Measurements from ENCODE around the gene LCTL. TPM values are rescaled to one million over a fixed set of nuclear protein-coding genes. Genes with fewer than 3 reads are reported as not detected.

The LCTL gene, protein sequence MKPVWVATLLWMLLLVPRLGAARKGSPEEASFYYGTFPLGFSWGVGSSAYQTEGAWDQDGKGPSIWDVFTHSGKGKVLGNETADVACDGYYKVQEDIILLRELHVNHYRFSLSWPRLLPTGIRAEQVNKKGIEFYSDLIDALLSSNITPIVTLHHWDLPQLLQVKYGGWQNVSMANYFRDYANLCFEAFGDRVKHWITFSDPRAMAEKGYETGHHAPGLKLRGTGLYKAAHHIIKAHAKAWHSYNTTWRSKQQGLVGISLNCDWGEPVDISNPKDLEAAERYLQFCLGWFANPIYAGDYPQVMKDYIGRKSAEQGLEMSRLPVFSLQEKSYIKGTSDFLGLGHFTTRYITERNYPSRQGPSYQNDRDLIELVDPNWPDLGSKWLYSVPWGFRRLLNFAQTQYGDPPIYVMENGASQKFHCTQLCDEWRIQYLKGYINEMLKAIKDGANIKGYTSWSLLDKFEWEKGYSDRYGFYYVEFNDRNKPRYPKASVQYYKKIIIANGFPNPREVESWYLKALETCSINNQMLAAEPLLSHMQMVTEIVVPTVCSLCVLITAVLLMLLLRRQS
- under 1 TPM in 1 of 4 donors, not detected in 3; 0.24 TPM for polyA plus RNA-seq
- long read RNA-seq, donor 1 = 0 reads
- long read RNA-seq, donor 2 = 0 reads
- long read RNA-seq, donor 3 = 0 reads
- long read RNA-seq, donor 4 = 0 reads
- long read RNA-seq, donor 5 = 0 reads
- long read RNA-seq, donor 6 = 0 reads
- long read RNA-seq, donor 7 = 0 reads
- long read RNA-seq, donor 8 = 0 reads
- long read RNA-seq, donor 9 = 0 reads
- long read RNA-seq, donor 10 = 0 reads

DNA sequence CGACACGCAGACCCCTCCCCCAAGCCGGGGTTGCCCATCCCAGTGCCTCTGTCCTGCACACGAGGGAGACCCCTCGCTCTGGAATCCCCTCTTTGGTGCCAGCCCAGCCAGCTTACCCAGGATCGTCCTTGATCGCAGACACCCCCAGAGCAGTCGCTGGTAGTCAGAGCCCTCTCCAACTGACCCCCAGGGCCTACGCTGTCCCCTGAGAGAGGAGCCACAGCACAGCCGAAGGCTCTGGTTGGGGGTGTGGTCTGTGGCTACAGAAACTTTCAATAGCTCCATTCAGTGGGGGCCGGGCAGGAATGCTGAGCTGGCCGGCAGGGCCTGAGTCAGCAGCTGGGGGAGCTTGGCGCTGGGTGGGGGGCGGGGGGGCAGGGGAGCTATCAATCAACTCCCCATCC lies at the start of gene LCTL:
Gene LCTL, minus strand, starts transcription at position 258 of the 404 bp plus-strand sequence. CDS start 633 bp downstream, outside the sequence.
- FAIRE-seq (no peak), DNase-seq (no peak)
- Histone ChIP-seq H3K4me3 (ENCODE audit: low read depth in 1 of 3, low read length in 3 of 3) (no peak within 1 kb of the TSS), H3K36me3 (ENCODE audit: control insufficient read depth in 3 of 3, insufficient read depth in 2 of 3, low read depth in 1 of 3, low read length in 3 of 3) (no peaks in the 10 kb centered on the region), H3K27ac (ENCODE audit: low read depth in 1 of 3, low read length in 2 of 3) (no peak within 1 kb of the TSS), H3K4me1 (ENCODE audit: control insufficient read depth in 3 of 3, insufficient read depth in 2 of 3, low read depth in 1 of 3, low read length in 2 of 3) (no peaks in the 10 kb centered on the region), H3K9me3 (ENCODE audit: control insufficient read depth in 2 of 2, insufficient read depth in 1 of 2, low read depth in 1 of 2, low read length in 1 of 2) (no peaks in the 10 kb centered on the region), H3K27me3 (ENCODE audit: control insufficient read depth in 3 of 3, insufficient read depth in 3 of 3, low read length in 3 of 3) (no peaks in the 10 kb centered on the region)
- WGBS, 3 donors = 55 to 81% (median 70%) methylated on average over 12 to 14 of the region's 14 CpGs

DNA sequence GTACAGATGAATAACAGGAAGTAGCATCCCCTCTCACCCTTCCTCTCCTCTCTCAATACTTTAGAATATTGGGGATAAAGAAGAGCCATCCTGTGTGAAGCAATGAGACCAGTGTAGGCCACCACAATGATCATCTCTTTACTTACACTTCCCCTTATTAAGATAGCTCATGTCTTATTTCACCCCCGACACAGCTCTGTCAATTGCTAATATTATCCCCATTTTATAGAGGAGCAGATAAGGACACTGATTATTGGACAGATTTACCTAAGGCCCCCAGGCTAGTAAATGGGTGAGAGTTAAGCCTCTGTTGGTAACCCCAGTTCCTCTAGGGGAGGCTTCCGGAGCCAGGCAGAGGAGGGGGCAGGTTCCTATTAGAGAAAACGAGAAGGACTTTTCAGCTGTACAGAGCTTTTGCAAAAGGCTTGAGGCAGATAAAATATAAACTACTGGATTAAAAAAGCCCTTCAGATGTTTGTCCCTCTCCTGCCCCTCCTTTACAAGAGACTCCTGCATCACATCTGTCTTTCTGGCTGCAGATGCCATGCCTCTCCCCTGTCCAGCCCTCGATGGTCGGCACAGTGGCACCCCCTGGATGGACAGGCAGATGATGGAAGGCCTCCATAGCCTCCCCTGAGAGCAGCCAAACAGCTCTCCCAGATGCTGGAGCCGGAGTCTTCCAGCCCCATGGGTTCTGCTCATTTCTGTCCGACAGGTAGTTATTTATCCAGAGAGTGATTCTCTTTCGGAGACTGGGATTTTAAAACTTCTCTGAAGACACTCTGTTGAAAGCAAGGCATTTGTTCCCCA lies 49.4 kb upstream of the LCTL start:
- Histone ChIP-seq H3K9me3 (ENCODE audit: control insufficient read depth in 2 of 2, insufficient read depth in 1 of 2, low read depth in 1 of 2, low read length in 1 of 2) (no peaks in the 10 kb centered on the region), H3K4me3 (ENCODE audit: low read depth in 1 of 3, low read length in 3 of 3) (no peak overlapping the region), H3K4me1 (ENCODE audit: control insufficient read depth in 3 of 3, insufficient read depth in 2 of 3, low read depth in 1 of 3, low read length in 2 of 3) (peaks cover 0 to 25% (median 0%) of the 10 kb centered on the region in 3 donors), H3K27ac (ENCODE audit: low read depth in 1 of 3, low read length in 2 of 3) (no peak overlapping the region), H3K36me3 (ENCODE audit: control insufficient read depth in 3 of 3, insufficient read depth in 2 of 3, low read depth in 1 of 3, low read length in 3 of 3) (no peaks in the 10 kb centered on the region), H3K27me3 (ENCODE audit: control insufficient read depth in 3 of 3, insufficient read depth in 3 of 3, low read length in 3 of 3) (no peaks in the 10 kb centered on the region)
- WGBS, 3 donors = 55 to 56% (median 55%) methylated on average over 8 of the region's 8 CpGs
- DNase-seq (no peak), FAIRE-seq (no peak)

DNA sequence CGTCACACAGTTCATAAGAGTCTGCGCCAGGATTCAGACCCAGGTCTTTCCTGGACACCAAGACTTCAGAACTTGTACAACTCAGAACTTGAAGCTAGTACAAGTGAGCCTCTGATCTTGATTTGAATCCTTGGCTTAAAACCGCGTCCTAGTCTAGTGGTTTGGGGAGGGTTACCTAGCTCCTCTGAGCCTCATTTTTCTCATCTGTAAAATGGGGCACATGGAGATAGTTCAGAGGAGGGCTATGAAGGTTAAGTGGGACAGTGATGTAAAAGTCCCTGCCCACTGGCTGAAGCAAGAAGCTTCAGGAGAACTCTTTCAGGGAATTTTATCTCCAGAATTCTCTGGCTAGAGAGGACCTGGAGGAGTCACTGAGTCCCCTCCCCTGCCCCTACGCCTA lies 48.7 kb upstream of the LCTL start:
- no peaks in the 10 kb centered on the region for H3K36me3 ChIP-seq (ENCODE audit: control insufficient read depth in 3 of 3, insufficient read depth in 2 of 3, low read depth in 1 of 3, low read length in 3 of 3)

DNA sequence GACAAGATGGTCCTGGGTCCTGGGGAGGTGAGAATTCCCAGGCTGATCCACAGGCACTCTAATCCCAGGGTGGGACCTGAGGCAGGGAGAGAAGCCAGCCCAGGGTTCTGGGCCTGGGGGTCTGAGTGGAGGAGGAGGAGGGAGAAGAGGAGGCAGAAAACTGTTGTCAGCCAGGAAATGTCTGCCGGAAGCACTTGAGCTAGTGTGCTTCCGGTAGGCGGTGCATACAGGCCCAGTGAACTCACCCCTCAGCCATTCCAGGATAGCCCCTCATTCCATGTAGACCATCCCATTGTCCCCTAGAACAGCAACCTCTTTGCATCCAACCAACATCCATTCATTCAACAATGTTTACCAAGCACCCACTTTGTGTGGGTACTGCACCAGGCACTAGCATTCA lies 47.9 kb upstream of the LCTL start:
- H3K27ac ChIP-seq (ENCODE audit: low read depth in 1 of 3, low read length in 2 of 3) = peak overlapping the region in 1 of 3 donors; percentile 11
- no peaks in the 10 kb centered on the region for H3K9me3 ChIP-seq (ENCODE audit: control insufficient read depth in 2 of 2, insufficient read depth in 1 of 2, low read depth in 1 of 2, low read length in 1 of 2)
- DNase-seq (no peak), FAIRE-seq (no peak)
- no peaks in the 10 kb centered on the region for H3K36me3 ChIP-seq (ENCODE audit: control insufficient read depth in 3 of 3, insufficient read depth in 2 of 3, low read depth in 1 of 3, low read length in 3 of 3)
- H3K4me3 ChIP-seq (ENCODE audit: low read depth in 1 of 3, low read length in 3 of 3) = no peak overlapping the region
- 63 to 97% (median 64%) methylated on average over 3 of the region's 3 CpGs for WGBS, 3 donors
- no peaks in the 10 kb centered on the region for H3K27me3 ChIP-seq (ENCODE audit: control insufficient read depth in 3 of 3, insufficient read depth in 3 of 3, low read length in 3 of 3)
- H3K4me1 ChIP-seq (ENCODE audit: control insufficient read depth in 3 of 3, insufficient read depth in 2 of 3, low read depth in 1 of 3, low read length in 2 of 3) = peaks cover 0 to 15% (median 0%) of the 10 kb centered on the region in 3 donors

More for the DNA sequence above, 48.7 kb upstream of the LCTL start:
- no peak for FAIRE-seq
- no peak for DNase-seq
- no peak overlapping the region for H3K4me3 ChIP-seq (ENCODE audit: low read depth in 1 of 3, low read length in 3 of 3)
- peaks cover 0 to 22% (median 0%) of the 10 kb centered on the region in 3 donors for H3K4me1 ChIP-seq (ENCODE audit: control insufficient read depth in 3 of 3, insufficient read depth in 2 of 3, low read depth in 1 of 3, low read length in 2 of 3)
- 87 to 93% (median 88%) methylated on average over 5 of the region's 5 CpGs for WGBS, 3 donors
- no peaks in the 10 kb centered on the region for H3K9me3 ChIP-seq (ENCODE audit: control insufficient read depth in 2 of 2, insufficient read depth in 1 of 2, low read depth in 1 of 2, low read length in 1 of 2)
- H3K27me3 ChIP-seq (ENCODE audit: control insufficient read depth in 3 of 3, insufficient read depth in 3 of 3, low read length in 3 of 3) = no peaks in the 10 kb centered on the region
- no peak overlapping the region for H3K27ac ChIP-seq (ENCODE audit: low read depth in 1 of 3, low read length in 2 of 3)

DNA sequence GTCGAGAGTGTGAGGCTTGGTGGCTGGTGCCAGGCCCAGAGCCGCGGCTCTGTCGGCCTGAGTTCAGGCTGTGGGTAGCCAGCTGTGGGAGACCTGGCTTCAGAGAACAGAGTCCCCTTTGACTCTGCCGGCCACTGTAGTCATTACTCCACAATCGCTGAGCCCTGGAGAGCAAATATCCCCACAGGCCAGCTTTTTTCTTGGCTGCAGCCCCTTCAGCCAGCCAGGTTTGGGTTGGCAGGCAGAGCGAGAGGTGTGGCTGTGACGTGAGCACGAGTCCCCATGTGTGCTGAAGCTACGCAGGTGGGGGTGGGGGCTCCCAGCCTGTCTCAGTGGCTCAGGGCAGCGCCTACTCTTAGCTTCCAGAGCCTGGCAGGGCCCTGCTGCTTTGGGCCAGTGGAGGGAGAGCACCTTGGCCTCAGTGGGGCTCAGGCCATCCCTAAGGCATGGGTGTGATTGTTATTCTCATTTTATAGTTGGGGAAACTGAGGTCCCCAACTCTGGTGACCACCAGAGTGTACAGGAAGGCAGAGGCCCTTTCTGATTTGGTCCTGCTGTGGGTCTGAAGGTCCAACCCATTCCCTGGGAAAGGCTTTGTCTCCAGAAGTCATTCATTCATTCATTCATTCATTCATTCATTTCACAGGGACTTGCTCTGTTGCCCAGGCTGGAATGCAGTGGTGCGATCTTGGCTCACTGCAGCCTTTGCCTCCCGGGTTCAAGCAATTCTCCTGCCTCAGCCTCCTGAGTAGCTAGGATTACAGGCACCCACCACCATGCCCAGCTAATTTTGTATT lies 45.7 kb upstream of the LCTL start:
- no peaks in the 10 kb centered on the region for H3K9me3 ChIP-seq (ENCODE audit: control insufficient read depth in 2 of 2, insufficient read depth in 1 of 2, low read depth in 1 of 2, low read length in 1 of 2)
- 59 to 78% (median 62%) methylated on average over 12 to 13 of the region's 13 CpGs for WGBS, 3 donors
- no peak overlapping the region for H3K27ac ChIP-seq (ENCODE audit: low read depth in 1 of 3, low read length in 2 of 3)
- FAIRE-seq (no peak), DNase-seq (no peak)
- peaks cover 0 to 8% (median 0%) of the 10 kb centered on the region in 3 donors for H3K4me1 ChIP-seq (ENCODE audit: control insufficient read depth in 3 of 3, insufficient read depth in 2 of 3, low read depth in 1 of 3, low read length in 2 of 3)
- H3K4me3 ChIP-seq (ENCODE audit: low read depth in 1 of 3, low read length in 3 of 3) = no peak overlapping the region
- no peaks in the 10 kb centered on the region for H3K27me3 ChIP-seq (ENCODE audit: control insufficient read depth in 3 of 3, insufficient read depth in 3 of 3, low read length in 3 of 3)
- no peaks in the 10 kb centered on the region for H3K36me3 ChIP-seq (ENCODE audit: control insufficient read depth in 3 of 3, insufficient read depth in 2 of 3, low read depth in 1 of 3, low read length in 3 of 3)

DNA sequence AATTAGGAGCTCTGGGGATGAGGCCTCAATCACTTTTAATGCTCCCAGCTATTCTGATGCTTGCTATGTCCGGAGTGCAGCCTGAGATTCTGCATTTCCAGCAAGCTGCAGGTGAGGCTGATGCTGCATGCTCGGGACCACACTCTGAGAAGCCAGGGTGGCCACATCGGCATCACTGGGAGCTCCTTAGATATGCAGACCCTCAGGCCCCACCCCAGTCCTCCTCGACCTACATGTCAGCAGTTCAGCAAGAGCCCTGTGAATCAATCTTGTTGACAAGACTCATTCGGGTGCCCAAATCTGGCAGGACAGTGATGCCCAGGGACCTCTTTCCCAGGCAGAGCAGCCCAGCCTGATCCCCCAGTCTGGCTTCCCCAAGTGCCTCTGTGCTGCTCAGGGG lies 44.1 kb upstream of the LCTL start:
- FAIRE-seq = no peak
- WGBS, 3 donors = 76 to 83% (median 76%) methylated on average over 5 of the region's 5 CpGs

DNA sequence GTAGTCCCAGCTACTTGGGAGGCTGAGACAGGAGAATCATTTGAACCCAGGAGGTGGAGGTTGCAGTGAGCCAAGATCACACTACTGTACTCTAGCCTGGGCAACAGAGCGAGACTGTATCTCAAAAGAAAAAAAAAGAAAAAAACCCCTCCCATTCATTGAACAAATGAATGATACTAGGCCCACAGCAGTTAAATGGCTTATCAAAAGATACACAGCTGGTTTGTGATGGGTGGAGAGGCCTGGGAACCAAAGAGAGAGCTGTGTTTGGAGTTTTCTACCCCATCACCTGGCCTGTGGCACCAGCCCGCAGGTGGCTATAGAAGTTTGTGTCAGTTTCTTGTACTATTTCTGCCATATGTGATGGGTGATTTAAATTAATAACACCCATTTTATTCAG lies 43.1 kb upstream of the LCTL start:
- Histone ChIP-seq H3K36me3 (ENCODE audit: control insufficient read depth in 3 of 3, insufficient read depth in 2 of 3, low read depth in 1 of 3, low read length in 3 of 3) (no peaks in the 10 kb centered on the region), H3K27me3 (ENCODE audit: control insufficient read depth in 3 of 3, insufficient read depth in 3 of 3, low read length in 3 of 3) (no peaks in the 10 kb centered on the region), H3K4me1 (ENCODE audit: control insufficient read depth in 3 of 3, insufficient read depth in 2 of 3, low read depth in 1 of 3, low read length in 2 of 3) (no peaks in the 10 kb centered on the region), H3K27ac (ENCODE audit: low read depth in 1 of 3, low read length in 2 of 3) (no peak overlapping the region), H3K4me3 (ENCODE audit: low read depth in 1 of 3, low read length in 3 of 3) (no peak overlapping the region), H3K9me3 (ENCODE audit: control insufficient read depth in 2 of 2, insufficient read depth in 1 of 2, low read depth in 1 of 2, low read length in 1 of 2) (no peaks in the 10 kb centered on the region)
- 90 to 94% (median 91%) methylated on average over 2 of the region's 2 CpGs for WGBS, 3 donors
- FAIRE-seq (no peak), DNase-seq (no peak)

More for the DNA sequence above, 44.1 kb upstream of the LCTL start:
- Histone ChIP-seq H3K27ac (ENCODE audit: low read depth in 1 of 3, low read length in 2 of 3) (no peak overlapping the region), H3K4me3 (ENCODE audit: low read depth in 1 of 3, low read length in 3 of 3) (no peak overlapping the region), H3K27me3 (ENCODE audit: control insufficient read depth in 3 of 3, insufficient read depth in 3 of 3, low read length in 3 of 3) (no peaks in the 10 kb centered on the region), H3K9me3 (ENCODE audit: control insufficient read depth in 2 of 2, insufficient read depth in 1 of 2, low read depth in 1 of 2, low read length in 1 of 2) (no peaks in the 10 kb centered on the region), H3K36me3 (ENCODE audit: control insufficient read depth in 3 of 3, insufficient read depth in 2 of 3, low read depth in 1 of 3, low read length in 3 of 3) (no peaks in the 10 kb centered on the region), H3K4me1 (ENCODE audit: control insufficient read depth in 3 of 3, insufficient read depth in 2 of 3, low read depth in 1 of 3, low read length in 2 of 3) (peaks cover 0 to 6% (median 0%) of the 10 kb centered on the region in 3 donors)
- DNase-seq = no peak

All from small intestine (tissue), 16 donors.